ENCODE results near the gene DENND1C. TPM values are rescaled to one million over a fixed set of nuclear protein-coding genes. Genes with fewer than 3 reads are reported as not detected.

DENND1C gene
- total RNA-seq, 2 experiments from 2014 or later: 126 to 130 TPM

Other genes starting within 250 kb of the DENND1C start
- gene MLLT1, start 201.8 kb downstream of the DENND1C start, total RNA-seq: 10 to 100 TPM; 37.8 to 42.1 TPM
- under 1 TPM; 0.54 to 0.55 TPM for gene ACER1, start 148.2 kb downstream of the DENND1C start, total RNA-seq
- gene CLPP, start 120.3 kb downstream of the DENND1C start, total RNA-seq: 100 to 1,000 TPM; 112 to 126 TPM
- 10 to 100 TPM; 52.0 to 55.7 TPM for gene ALKBH7, start 109.0 kb downstream of the DENND1C start, total RNA-seq
- 1 to 10 TPM; 2.4 to 2.7 TPM for gene PSPN, start 105.9 kb downstream of the DENND1C start, total RNA-seq
- 10 to 100 TPM; 67.3 to 72.8 TPM for gene GTF2F1, start 88.6 kb downstream of the DENND1C start, total RNA-seq
- 100 to 1,000 TPM; 266 to 268 TPM for gene KHSRP, start 57.0 kb downstream of the DENND1C start, total RNA-seq
- gene SLC25A41, start 48.0 kb downstream of the DENND1C start, total RNA-seq: 1 to 10 TPM in 1 of 2 experiments, under 1 TPM in 1; 0.91 to 1.0 TPM
- 10 to 100 TPM; 35.5 to 38.3 TPM for gene SLC25A23, start 22.0 kb downstream of the DENND1C start, total RNA-seq
- 1 to 10 TPM; 2.7 to 3.5 TPM for gene CRB3, start 17.5 kb downstream of the DENND1C start, total RNA-seq
- 10 to 100 TPM in 1 of 2 experiments, 1 to 10 TPM in 1; 8.7 to 11.6 TPM for gene TUBB4A, start 20.5 kb upstream of the DENND1C start, total RNA-seq
- 1 to 10 TPM; 2.6 to 3.7 TPM for gene TNFSF9, start 49.2 kb upstream of the DENND1C start, total RNA-seq
- 1 to 10 TPM; 6.9 to 7.7 TPM for gene CD70, start 109.4 kb upstream of the DENND1C start, total RNA-seq
- gene TNFSF14, start 188.4 kb upstream of the DENND1C start, total RNA-seq: 10 to 100 TPM; 30.7 to 33.4 TPM
- 1 to 10 TPM; 2.0 to 2.1 TPM for gene C3, start 238.9 kb upstream of the DENND1C start, total RNA-seq

Data from activated naive CD8-positive, alpha-beta T cell treated with anti-CD3 and anti-CD28 coated beads, Interleukin-2, amount 10 ng/mL, durations not matched to agents 7 days and 5 days (primary cell).